K562 (cell line): ENCODE data around the gene IGF2BP3. TPM values are rescaled to one million over a fixed set of nuclear protein-coding genes. Genes with fewer than 3 reads are reported as not detected.

Source experiments
- CREB1 ChIP-seq, 2 experiments: sonication (generic) in 1 of 2; formaldehyde crosslinking in 1 of 2; IDR thresholded peaks; 2 replicates each; pipeline versions ENCODE4 v1.6.1 to v1.8.0; 2012 to 2022; ENCODE audit warnings: inconsistent platforms in 1 of 2, mild to moderate bottlenecking in 1 of 2, missing genetic modification reagents in 1 of 2, moderate library complexity in 1 of 2
- CREBBP ChIP-seq: IDR thresholded peaks from one replicate; pipeline ENCODE4 v1.6.1; 2012; ENCODE audit warnings: low read depth, mild to moderate bottlenecking, control low read depth, inconsistent platforms, low read length
- EHMT2 ChIP-seq: fragments of 450-650 bp; IDR thresholded peaks from 2 replicates; pipeline ENCODE4 v1.6.1; 2018; ENCODE audit warnings: antibody characterized with exemption
- FOXJ2 ChIP-seq: fragments of 200-800 bp; sonication (Bioruptor generic); IDR thresholded peaks from 2 replicates; pipeline ENCODE4 v1.6.1; 2016; ENCODE audit warnings: missing genetic modification characterization, missing compliant biosample characterization
- NFYB ChIP-seq: IDR thresholded peaks from 2 replicates; pipeline ENCODE4 v1.6.1; 2011; ENCODE audit warnings: mild to moderate bottlenecking, moderate library complexity; ENCODE audit not compliant: insufficient read length; ENCODE audit errors: extremely low read depth
- PCBP1 ChIP-seq: fragments of 200-400 bp; formaldehyde crosslinking; IDR thresholded peaks from 2 replicates; pipeline ENCODE4 v1.6.1; 2018; ENCODE audit warnings: mild to moderate bottlenecking, low read depth, low read length; ENCODE audit not compliant: poor library complexity, severe bottlenecking
- PHF20 ChIP-seq: fragments of 450-650 bp; IDR thresholded peaks from 2 replicates; pipeline ENCODE4 v1.6.1; 2018; ENCODE audit not compliant: partially characterized antibody
- POLR2B ChIP-seq: fragments of 450-650 bp; IDR thresholded peaks from 2 replicates; pipeline ENCODE4 v1.6.1; 2018; ENCODE audit warnings: low read depth; ENCODE audit not compliant: partially characterized antibody
- ZBTB1 ChIP-seq: sonication (generic); formaldehyde crosslinking; IDR thresholded peaks from 2 replicates; pipeline ENCODE4 v1.8.1; 2023; ENCODE audit warnings: missing genetic modification reagents, low read depth, mild to moderate bottlenecking, borderline replicate concordance
- ZFP30 ChIP-seq: fragments of 250-450 bp; sonication (Bioruptor Pico); IDR thresholded peaks from 2 replicates; pipeline ENCODE4 v1.8.0; 2022; ENCODE audit warnings: moderate library complexity, mild to moderate bottlenecking, inconsistent platforms, borderline replicate concordance
- ZNF12 ChIP-seq: sonication (generic); formaldehyde crosslinking; IDR thresholded peaks from 2 replicates; pipeline ENCODE4 v1.4.0; 2020; ENCODE audit warnings: mild to moderate bottlenecking, missing genetic modification reagents
- ZNF140 ChIP-seq: fragments of 250-450 bp; sonication (Bioruptor Pico); IDR thresholded peaks from 2 replicates; pipeline ENCODE4 v1.8.0; 2021; ENCODE audit warnings: moderate library complexity, mild to moderate bottlenecking, inconsistent platforms
- ZNF316 ChIP-seq: fragments of 450-650 bp; IDR thresholded peaks from 2 replicates; pipeline ENCODE4 v1.6.1; 2016
- ZNF431 ChIP-seq: sonication (generic); formaldehyde crosslinking; IDR thresholded peaks from 2 replicates; pipeline ENCODE4 v1.8.0; 2022; ENCODE audit warnings: mild to moderate bottlenecking, missing genetic modification reagents
- ZNF561 ChIP-seq: fragments of 450-650 bp; formaldehyde crosslinking; conservative IDR thresholded peaks from 2 replicates; pipeline ENCODE4 v1.4.0; 2020; ENCODE audit warnings: mild to moderate bottlenecking, moderate library complexity
- polyA plus RNA-seq, 8 experiments: library from polyadenylated mRNA; depleted of rRNA in 4 of 8; stranded (reverse) in 5 of 8; unstranded in 3 of 8; fragments of >200 nt; fragmentation: Nextera tagmentation in 2 of 8; fragmentation: Illumina TruSeq in 1 of 8; extraction: Ambion mirVana in 2 of 8; extraction: Trizol in 1 of 8; gene quantifications; 2 replicates each; pipeline versions ENCODE4 v1.2.1 to v1.2.3, GENCODE V29; 2011 to 2014; ENCODE audit warnings: inconsistent platforms in 1 of 8, missing spikeins in 1 of 8
- total RNA-seq, 7 experiments: library from RNA; depleted of rRNA in 6 of 7; stranded (reverse); fragments of >200 nt in 6 of 7; fragmentation: Illumina TruSeq in 2 of 7; extraction: Trizol in 2 of 7; gene quantifications; 2 replicates each; pipeline versions ENCODE4 v1.2.1 to v1.2.3, GENCODE V29; 2011 to 2021; ENCODE audit warnings: low replicate concordance in 1 of 7
- TF ChIP-seq, protein P1 (sequence below): fragments of 250-450 bp; sonication (Bioruptor Pico); IDR thresholded peaks from 2 replicates; pipeline ENCODE4 v1.4.0; 2020; ENCODE audit warnings: mild to moderate bottlenecking, moderate library complexity, borderline replicate concordance
- TF ChIP-seq, protein P2 (sequence below), 2 experiments: fragments of 450-650 bp; IDR thresholded peaks; 2 replicates each; pipeline ENCODE4 v1.6.1; 2016
- TF ChIP-seq, protein P3 (sequence below): fragments of 250-450 bp; sonication (Bioruptor Pico); IDR thresholded peaks from 2 replicates; pipeline ENCODE4 v1.5.0; 2021; ENCODE audit warnings: mild to moderate bottlenecking, moderate library complexity

Gene IGF2BP3
- total and polyA plus RNA-seq, 9 of the 15 experiments (the other 6 are each of a cell fraction or from before 2014, with no cell fraction given): 8.4 to 88.1 (median 61.2) TPM

DNA sequence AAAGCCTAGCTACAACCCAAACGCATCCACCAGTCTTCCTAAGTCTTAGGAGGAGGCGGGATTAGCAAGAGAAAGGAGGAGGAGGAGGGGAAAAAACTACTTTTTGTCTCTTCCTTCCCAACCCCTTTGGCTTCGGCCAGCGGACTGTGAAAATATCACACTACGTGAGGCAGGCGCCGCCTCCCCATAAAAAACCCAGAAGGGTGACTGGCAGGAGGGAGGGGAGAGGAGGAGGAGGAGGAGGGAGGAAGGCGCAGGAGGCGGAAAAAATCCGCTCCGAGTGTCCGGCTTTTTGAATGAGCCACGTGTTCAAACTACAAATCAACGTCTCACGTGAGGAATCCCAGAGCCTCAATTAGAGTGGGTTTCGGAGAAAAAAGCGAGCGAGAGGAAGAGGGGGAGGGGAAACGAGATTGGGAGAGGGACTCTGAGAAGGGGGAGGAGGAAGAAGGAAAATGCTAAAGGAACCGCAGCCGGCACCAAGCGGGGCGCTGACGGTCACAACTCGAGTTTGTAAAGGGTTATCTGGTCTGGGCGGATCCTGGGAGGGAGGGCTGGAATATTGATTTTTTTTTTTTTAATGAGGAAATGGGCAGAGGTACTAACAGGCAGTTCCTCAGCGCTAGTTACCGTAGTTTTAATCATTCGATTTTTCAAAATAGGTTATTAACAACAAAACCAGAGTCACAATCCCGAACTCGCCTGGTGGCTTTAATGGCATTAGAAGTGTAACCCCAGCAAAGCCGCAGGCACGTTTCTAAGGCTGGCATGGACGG lies at the start of gene IGF2BP3 (continued):
- TF ChIP-seq, protein P1, sequence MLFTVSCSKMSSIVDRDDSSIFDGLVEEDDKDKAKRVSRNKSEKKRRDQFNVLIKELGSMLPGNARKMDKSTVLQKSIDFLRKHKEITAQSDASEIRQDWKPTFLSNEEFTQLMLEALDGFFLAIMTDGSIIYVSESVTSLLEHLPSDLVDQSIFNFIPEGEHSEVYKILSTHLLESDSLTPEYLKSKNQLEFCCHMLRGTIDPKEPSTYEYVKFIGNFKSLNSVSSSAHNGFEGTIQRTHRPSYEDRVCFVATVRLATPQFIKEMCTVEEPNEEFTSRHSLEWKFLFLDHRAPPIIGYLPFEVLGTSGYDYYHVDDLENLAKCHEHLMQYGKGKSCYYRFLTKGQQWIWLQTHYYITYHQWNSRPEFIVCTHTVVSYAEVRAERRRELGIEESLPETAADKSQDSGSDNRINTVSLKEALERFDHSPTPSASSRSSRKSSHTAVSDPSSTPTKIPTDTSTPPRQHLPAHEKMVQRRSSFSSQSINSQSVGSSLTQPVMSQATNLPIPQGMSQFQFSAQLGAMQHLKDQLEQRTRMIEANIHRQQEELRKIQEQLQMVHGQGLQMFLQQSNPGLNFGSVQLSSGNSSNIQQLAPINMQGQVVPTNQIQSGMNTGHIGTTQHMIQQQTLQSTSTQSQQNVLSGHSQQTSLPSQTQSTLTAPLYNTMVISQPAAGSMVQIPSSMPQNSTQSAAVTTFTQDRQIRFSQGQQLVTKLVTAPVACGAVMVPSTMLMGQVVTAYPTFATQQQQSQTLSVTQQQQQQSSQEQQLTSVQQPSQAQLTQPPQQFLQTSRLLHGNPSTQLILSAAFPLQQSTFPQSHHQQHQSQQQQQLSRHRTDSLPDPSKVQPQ (CRISPR knock-in tag): no peak
- TF ChIP-seq PHF20 (no peak), ZNF431 (no peak), ZNF316 (no peak), ZBTB1 (CRISPR knock-in tag) (no peak), PCBP1 (no peak), ZNF12 (CRISPR knock-in tag) (no peak), ZNF140 (no peak), CREBBP (no peak), CREB1 (IDR thresholded peaks at IDR 0.05) (no peak; the same call in 1 of the 2 replicates), CREB1 (CRISPR knock-in tag; IDR thresholded peaks at IDR 0.05) (no peak), EHMT2 (no peak), POLR2B (peak; percentile 71), NFYB (no peak), ZNF561 (no peak), FOXJ2 (tag) (no peak; the same call in 1 of the 2 replicates), ZFP30 (CRISPR knock-in tag) (no peak)
- TF ChIP-seq, protein P2, sequence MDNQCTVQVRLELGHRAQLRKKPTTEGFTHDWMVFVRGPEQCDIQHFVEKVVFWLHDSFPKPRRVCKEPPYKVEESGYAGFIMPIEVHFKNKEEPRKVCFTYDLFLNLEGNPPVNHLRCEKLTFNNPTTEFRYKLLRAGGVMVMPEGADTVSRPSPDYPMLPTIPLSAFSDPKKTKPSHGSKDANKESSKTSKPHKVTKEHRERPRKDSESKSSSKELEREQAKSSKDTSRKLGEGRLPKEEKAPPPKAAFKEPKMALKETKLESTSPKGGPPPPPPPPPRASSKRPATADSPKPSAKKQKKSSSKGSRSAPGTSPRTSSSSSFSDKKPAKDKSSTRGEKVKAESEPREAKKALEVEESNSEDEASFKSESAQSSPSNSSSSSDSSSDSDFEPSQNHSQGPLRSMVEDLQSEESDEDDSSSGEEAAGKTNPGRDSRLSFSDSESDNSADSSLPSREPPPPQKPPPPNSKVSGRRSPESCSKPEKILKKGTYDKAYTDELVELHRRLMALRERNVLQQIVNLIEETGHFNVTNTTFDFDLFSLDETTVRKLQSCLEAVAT (IDR thresholded peaks at IDR 0.05): peak; percentile 92
- TF ChIP-seq, protein P3, sequence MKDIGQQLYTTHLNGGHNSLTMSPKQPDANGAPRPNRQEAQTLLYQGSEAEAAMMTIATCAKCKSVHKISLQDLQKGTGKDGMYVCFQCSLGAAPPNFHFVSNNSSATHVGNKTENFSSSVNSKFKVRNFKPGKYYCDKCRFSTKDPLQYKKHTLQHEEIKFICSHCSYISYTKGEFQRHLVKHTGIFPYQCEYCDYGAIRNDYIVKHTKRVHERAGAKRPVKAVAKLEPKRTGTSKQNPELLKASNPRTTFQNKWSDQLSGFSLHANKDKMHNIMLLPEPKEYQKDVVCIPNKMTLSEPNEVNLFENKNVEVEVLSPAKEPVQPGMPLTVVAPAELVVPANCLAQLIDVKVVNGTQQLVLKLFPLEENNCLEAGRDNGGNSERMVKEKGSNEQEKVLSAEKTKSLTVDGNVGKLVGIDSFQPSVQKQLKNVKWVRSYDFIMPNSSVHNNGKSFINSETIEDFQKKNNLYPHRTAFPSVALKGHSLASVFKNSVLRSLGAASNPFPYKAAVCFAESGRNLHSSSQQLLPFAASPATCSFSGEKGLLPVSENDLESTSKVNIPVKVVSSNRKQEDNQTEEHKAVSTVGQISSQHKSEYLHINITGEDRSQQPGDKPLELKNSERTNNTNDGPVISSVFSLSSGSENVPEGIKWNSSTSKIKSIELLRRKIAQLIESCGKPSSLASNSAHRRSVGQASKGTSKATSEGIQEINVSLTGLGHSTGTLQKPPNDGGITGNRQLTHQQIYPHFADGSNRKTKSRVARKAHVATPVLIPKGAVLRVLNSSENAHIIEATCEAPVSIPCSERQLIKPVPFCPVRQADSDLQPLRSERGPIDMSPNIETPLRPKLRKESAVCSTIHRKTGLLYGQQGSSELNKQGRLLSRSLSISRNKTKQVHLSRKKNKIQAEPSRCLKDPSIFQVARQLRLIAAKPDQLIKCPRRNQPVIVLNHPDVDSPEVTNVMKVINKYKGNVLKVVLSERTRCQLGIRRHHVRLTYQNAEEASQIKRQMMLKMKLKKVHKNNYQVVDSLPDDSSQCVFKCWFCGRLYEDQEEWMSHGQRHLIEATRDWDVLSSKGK (CRISPR knock-in tag): no peak
